ENCODE results near the gene NRIP2.
A peak's percentile ranks its signal among the peaks of the same experiment; 100 is the strongest.

NRIP2 gene

GRCh38 chr12:2845280-2845679, 10.4 kb upstream of the NRIP2 start:
- TF ChIP-seq CTCF (conservative IDR thresholded peaks at IDR 0.05; ENCODE audit: control insufficient read depth, insufficient read depth, low read depth, low read length) = no peak
- DNase-seq (ENCODE audit: low read depth) = peak; percentile 69
- no peak overlapping the region for H3K4me3 ChIP-seq (ENCODE audit: control insufficient read depth, low read depth, low read length)

GRCh38 chr12:2844786-2845185, 10.0 kb upstream of the NRIP2 start:
- no peak for DNase-seq (ENCODE audit: low read depth)
- no peak overlapping the region for H3K4me3 ChIP-seq (ENCODE audit: control insufficient read depth, low read depth, low read length)
- no peak for TF ChIP-seq CTCF (conservative IDR thresholded peaks at IDR 0.05; ENCODE audit: control insufficient read depth, insufficient read depth, low read depth, low read length)

GRCh38 chr12:2842948-2843347, 8.1 kb upstream of the NRIP2 start:
- TF ChIP-seq CTCF (conservative IDR thresholded peaks at IDR 0.05; ENCODE audit: control insufficient read depth, insufficient read depth, low read depth, low read length) = no peak

GRCh38 chr12:2841056-2841650, 6.3 kb upstream of the NRIP2 start:
- TF ChIP-seq CTCF (conservative IDR thresholded peaks at IDR 0.05; ENCODE audit: control insufficient read depth, insufficient read depth, low read depth, low read length) = no peak
- no peak for DNase-seq (ENCODE audit: low read depth)
- no peak overlapping the region for H3K4me3 ChIP-seq (ENCODE audit: control insufficient read depth, low read depth, low read length)

More at GRCh38 chr12:2842948-2843347, 8.1 kb upstream of the NRIP2 start:
- H3K4me3 ChIP-seq (ENCODE audit: control insufficient read depth, low read depth, low read length) = no peak overlapping the region
- no peak for DNase-seq (ENCODE audit: low read depth)

- no peak for TF ChIP-seq CTCF (conservative IDR thresholded peaks at IDR 0.05; ENCODE audit: control insufficient read depth, insufficient read depth, low read depth, low read length)
- H3K4me3 ChIP-seq (ENCODE audit: control insufficient read depth, low read depth, low read length) = no peak overlapping the region
- DNase-seq (ENCODE audit: low read depth) = no peak
Measured at GRCh38 chr12:2836574-2836973, 1.7 kb upstream of the NRIP2 start.

GRCh38 chr12:2835691-2836403, 1.0 kb upstream of the NRIP2 start:
- H3K4me3 ChIP-seq (ENCODE audit: control insufficient read depth, low read depth, low read length) = no peak overlapping the region
- no peak for TF ChIP-seq CTCF (conservative IDR thresholded peaks at IDR 0.05; ENCODE audit: control insufficient read depth, insufficient read depth, low read depth, low read length)
- no peak for DNase-seq (ENCODE audit: low read depth)
